NT2/D1 (cell line): ENCODE data around the gene GTPBP3.

Experiments used
- SUZ12 ChIP-seq: IDR thresholded peaks from 2 replicates; pipeline ENCODE4 v1.6.1; 2011; ENCODE audit not compliant: insufficient read length, insufficient read depth; ENCODE audit errors: extremely low read depth
- YY1 ChIP-seq: IDR thresholded peaks from 2 replicates; pipeline ENCODE4 v1.6.1; 2011; ENCODE audit not compliant: insufficient read length, insufficient read depth
- ZNF274 ChIP-seq: IDR thresholded peaks from 2 replicates; pipeline ENCODE4 v1.6.1; 2011; ENCODE audit warnings: mild to moderate bottlenecking, low read depth, low read length

GRCh38 chr19:17309965-17310461 lies 27.3 kb upstream of the GTPBP3 start:
- TF ChIP-seq SUZ12 (no peak), YY1 (no peak), ZNF274 (no peak)
